Right lobe of liver (tissue), 4 donors: ENCODE measurements around the gene RANBP3.

Experiments
- CTCF ChIP-seq, 4 donors: fragments of 200-600 bp in 3 of 4; fragments of 450-650 bp in 1 of 4; IDR thresholded peaks; one replicate each; pipeline versions ENCODE4 v1.5.1 to v1.8.0; 2016 to 2022; ENCODE audit warnings: antibody characterized with exemption in 4 of 4, mild to moderate bottlenecking in 2 of 4
- POLR2A ChIP-seq: fragments of 450-650 bp; IDR thresholded peaks from one replicate; pipeline ENCODE4 v1.6.1; 2017; ENCODE audit warnings: antibody characterized with exemption, mild to moderate bottlenecking
- donor health status: DM: no; HTN: no; CAD: no.
- donor health status: DM: no; HTN: no; CAD: no.
- donor health status: DM: no; HTN: yes; CAD: no.

- TF ChIP-seq CTCF (IDR thresholded peaks at IDR 0.05) (no peak), POLR2A (no peak)
These were observed 28.1 kb downstream of the RANBP3 start for GRCh38 chr19:5949792-5950305.
